HG02970 (cell line): ENCODE results near the gene DUSP10.

Experiments used
- ATAC-seq: cut with Tn5 transposase; IDR thresholded peaks from one replicate; pipeline ENCODE4 v1.9.1; 2021; ENCODE audit warnings: mild to moderate bottlenecking, moderate library complexity, moderate number of reproducible peaks; ENCODE audit not compliant: unreplicated experiment, low FRiP score

The DUSP10 gene

DNA sequence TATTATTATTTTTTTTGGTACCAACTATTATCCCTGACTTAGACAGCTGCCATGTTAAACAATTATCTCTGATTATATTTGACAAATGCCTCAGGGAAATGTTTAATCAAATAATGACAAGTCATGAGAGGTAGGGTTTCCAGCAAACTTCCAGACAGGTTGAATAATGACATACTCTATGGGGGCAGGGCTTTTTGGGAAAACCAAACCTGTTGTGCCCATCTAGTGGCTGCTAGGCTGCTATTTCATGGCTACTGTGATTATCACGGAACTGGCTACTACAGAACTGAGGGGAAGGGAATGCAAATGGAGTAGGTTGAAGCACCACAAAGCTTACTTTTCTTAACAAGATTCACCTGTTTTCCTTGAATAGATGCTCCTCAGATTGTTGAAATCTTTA lies 77.6 kb downstream of the DUSP10 start:
- ATAC-seq: no peak

DNA sequence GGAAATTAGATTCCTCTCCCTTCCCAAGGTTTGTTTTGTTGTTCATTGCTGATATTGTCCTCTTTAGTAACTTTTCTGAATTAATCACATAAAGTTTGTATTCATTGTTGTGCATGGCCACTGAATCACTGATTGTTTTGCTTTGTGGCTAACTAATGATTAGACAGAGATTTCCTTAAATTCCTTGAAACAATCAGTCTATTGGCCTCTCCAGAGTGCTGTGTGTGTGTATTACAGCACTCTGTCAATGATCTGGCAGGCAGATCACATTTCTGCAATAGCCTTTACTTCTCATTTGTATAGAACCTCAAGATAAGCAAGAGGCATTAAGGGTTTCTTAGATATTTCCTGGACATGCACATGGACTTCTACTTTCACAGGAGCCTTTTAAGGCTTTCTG lies 78.6 kb downstream of the DUSP10 start:
- no peak for ATAC-seq

GRCh38 chr1:221655766-221656305 lies 86.1 kb downstream of the DUSP10 start:
- ATAC-seq: no peak
